Activated CD4-positive, alpha-beta memory T cell treated with anti-CD3 and anti-CD28 coated beads, Interleukin-2, amount 10 ng/mL, durations not matched to agents 7 days and 5 days (primary cell): Measurements from ENCODE around the gene OR1K1. TPM values are rescaled to one million over a fixed set of nuclear protein-coding genes. Genes with fewer than 3 reads are reported as not detected.

Experiments
- CTCF ChIA-PET: fragments of 350-600 bp; sonication (Branson Sonifier 250); formaldehyde crosslinking; loops from one replicate; lab custom pipeline; 2021; ENCODE audit warnings: antibody characterized with exemption, inconsistent platforms; lab: Charles Lee
- POLR2A ChIA-PET: fragments of 350-600 bp; sonication (Branson Sonifier 250); formaldehyde crosslinking; loops from one replicate; lab custom pipeline; 2021; ENCODE audit warnings: antibody characterized with exemption; lab: Charles Lee
- DNase-seq: peaks from one replicate; pipeline ENCODE4 v3.0.0-alpha.2; 2020
- H3K27ac Mint-ChIP-seq: one replicate; pipeline ENCODE4 v1.8.0; 2021; ENCODE audit warnings: mild to moderate bottlenecking, mixed read lengths
- H3K27me3 Mint-ChIP-seq: one replicate; pipeline ENCODE4 v1.8.0; 2021; ENCODE audit warnings: mixed read lengths
- H3K36me3 Mint-ChIP-seq: one replicate; pipeline ENCODE4 v1.8.0; 2021; ENCODE audit warnings: low read depth, mixed read lengths
- H3K4me1 Mint-ChIP-seq: one replicate; pipeline ENCODE4 v1.8.0; 2021; ENCODE audit warnings: mixed read lengths
- H3K4me3 Mint-ChIP-seq: one replicate; pipeline ENCODE4 v1.8.0; 2021; ENCODE audit warnings: mild to moderate bottlenecking, mixed read lengths
- H3K9me3 Mint-ChIP-seq: one replicate; pipeline ENCODE4 v1.8.0; 2021; ENCODE audit warnings: mixed read lengths
- total RNA-seq, 2 experiments: library from RNA; stranded (reverse); gene quantifications; one replicate each; pipeline ENCODE4 v1.2.3, GENCODE V29; 2021

The OR1K1 gene
- total RNA-seq, result not detected

- H3K4me1 Mint-ChIP-seq, result no peaks in the 10 kb centered on the region
- POLR2A ChIA-PET, result no interaction called here
- no peaks in the 10 kb centered on the region for H3K36me3 Mint-ChIP-seq
- H3K4me3 Mint-ChIP-seq, result no peak within 1 kb of the TSS
- H3K9me3 Mint-ChIP-seq, result no peaks in the 10 kb centered on the region
- no peak within 1 kb of the TSS for H3K27ac Mint-ChIP-seq
- CTCF ChIA-PET, result no interaction called here
- DNase-seq, result no peak
- no peaks in the 10 kb centered on the region for H3K27me3 Mint-ChIP-seq
Measured at GRCh38 chr9:122800066-122801060, at the start of gene OR1K1. Gene OR1K1 (plus strand): TSS chr9:122800123. CDS start chr9:122800123, 0 bp downstream.

- ChIA-PET CTCF (no interaction called here), POLR2A (no interaction called here)
- Mint-ChIP-seq H3K4me1 (no peaks in the 10 kb centered on the region), H3K4me3 (no peak overlapping the region), H3K27ac (no peak overlapping the region), H3K36me3 (no peaks in the 10 kb centered on the region), H3K27me3 (peaks cover 2% of the 10 kb centered on the region), H3K9me3 (peaks cover 9% of the 10 kb centered on the region)
- no peak for DNase-seq
Measured at GRCh38 chr9:122754825-122755224, 45.1 kb upstream of the OR1K1 start.

GRCh38 chr9:122767817-122768216 is 32.1 kb upstream of the OR1K1 start:
- Mint-ChIP-seq H3K27ac (no peak overlapping the region), H3K36me3 (no peaks in the 10 kb centered on the region), H3K9me3 (peaks cover 8% of the 10 kb centered on the region), H3K4me1 (no peaks in the 10 kb centered on the region), H3K4me3 (no peak overlapping the region), H3K27me3 (no peaks in the 10 kb centered on the region)
- no peak for DNase-seq
- ChIA-PET CTCF (no interaction called here), POLR2A (no interaction called here)

- Mint-ChIP-seq H3K36me3 (no peaks in the 10 kb centered on the region), H3K4me3 (no peak overlapping the region), H3K27me3 (no peaks in the 10 kb centered on the region), H3K9me3 (peaks cover 3% of the 10 kb centered on the region), H3K4me1 (no peaks in the 10 kb centered on the region), H3K27ac (no peak overlapping the region)
- ChIA-PET CTCF (no interaction called here), POLR2A (no interaction called here)
- no peak for DNase-seq
Measured at GRCh38 chr9:122777052-122777451, 22.9 kb upstream of the OR1K1 start.

- H3K9me3 Mint-ChIP-seq, result peaks cover 3% of the 10 kb centered on the region
- H3K36me3 Mint-ChIP-seq, result no peaks in the 10 kb centered on the region
- ChIA-PET POLR2A (no interaction called here), CTCF (no interaction called here)
- H3K27ac Mint-ChIP-seq, result no peak overlapping the region
- no peaks in the 10 kb centered on the region for H3K4me1 Mint-ChIP-seq
- no peaks in the 10 kb centered on the region for H3K27me3 Mint-ChIP-seq
- no peak overlapping the region for H3K4me3 Mint-ChIP-seq
- DNase-seq, result no peak
Measured at GRCh38 chr9:122777935-122778627, 21.8 kb upstream of the OR1K1 start.

GRCh38 chr9:122779181-122779580 is 20.7 kb upstream of the OR1K1 start:
- DNase-seq, result no peak
- ChIA-PET CTCF (no interaction called here), POLR2A (interaction anchor here (0.6 kb wide), 1 partner anchor 9 kb away, joined by 3 read pairs; no protein-coding TSS in a partner anchor)
- Mint-ChIP-seq H3K9me3 (no peaks in the 10 kb centered on the region), H3K36me3 (no peaks in the 10 kb centered on the region), H3K27me3 (no peaks in the 10 kb centered on the region), H3K27ac (no peak overlapping the region), H3K4me1 (no peaks in the 10 kb centered on the region), H3K4me3 (no peak overlapping the region)

- ChIA-PET POLR2A (no interaction called here), CTCF (no interaction called here)
- no peak for DNase-seq
- Mint-ChIP-seq H3K27me3 (no peaks in the 10 kb centered on the region), H3K4me1 (no peaks in the 10 kb centered on the region), H3K36me3 (no peaks in the 10 kb centered on the region), H3K9me3 (no peaks in the 10 kb centered on the region), H3K4me3 (no peak overlapping the region), H3K27ac (no peak overlapping the region)
Measured at GRCh38 chr9:122780026-122780425, 19.9 kb upstream of the OR1K1 start.

GRCh38 chr9:122781671-122782070 is 18.3 kb upstream of the OR1K1 start:
- Mint-ChIP-seq H3K27ac (no peak overlapping the region), H3K36me3 (no peaks in the 10 kb centered on the region), H3K9me3 (no peaks in the 10 kb centered on the region), H3K4me1 (no peaks in the 10 kb centered on the region), H3K27me3 (no peaks in the 10 kb centered on the region), H3K4me3 (no peak overlapping the region)
- no peak for DNase-seq
- POLR2A ChIA-PET, result interaction anchor here (0.6 kb wide), 1 partner anchor 327 kb away, joined by 4 read pairs; no protein-coding TSS in a partner anchor
- CTCF ChIA-PET, result no interaction called here

GRCh38 chr9:122785269-122785668 is 14.7 kb upstream of the OR1K1 start:
- H3K27me3 Mint-ChIP-seq, result no peaks in the 10 kb centered on the region
- H3K27ac Mint-ChIP-seq, result no peak overlapping the region
- no peak for DNase-seq
- H3K36me3 Mint-ChIP-seq, result no peaks in the 10 kb centered on the region
- ChIA-PET CTCF (no interaction called here), POLR2A (no interaction called here)
- H3K9me3 Mint-ChIP-seq, result no peaks in the 10 kb centered on the region
- H3K4me1 Mint-ChIP-seq, result no peaks in the 10 kb centered on the region
- H3K4me3 Mint-ChIP-seq, result no peak overlapping the region

- CTCF ChIA-PET, result no interaction called here
- Mint-ChIP-seq H3K27me3 (no peaks in the 10 kb centered on the region), H3K9me3 (no peaks in the 10 kb centered on the region), H3K4me3 (no peak overlapping the region), H3K36me3 (no peaks in the 10 kb centered on the region), H3K4me1 (no peaks in the 10 kb centered on the region), H3K27ac (no peak overlapping the region)
- POLR2A ChIA-PET, result no interaction called here
- DNase-seq, result no peak
Measured at GRCh38 chr9:122786338-122786737, 13.6 kb upstream of the OR1K1 start.

GRCh38 chr9:122788831-122789230 is 11.1 kb upstream of the OR1K1 start, which contains the start of gene OR5C1:
Gene OR5C1 (plus strand): TSS chr9:122788933. CDS start chr9:122788933, 0 bp downstream.
- Mint-ChIP-seq H3K27me3 (no peaks in the 10 kb centered on the region), H3K36me3 (no peaks in the 10 kb centered on the region), H3K9me3 (no peaks in the 10 kb centered on the region), H3K27ac (no peak within 1 kb of the TSS), H3K4me1 (no peaks in the 10 kb centered on the region), H3K4me3 (no peak within 1 kb of the TSS)
- no peak for DNase-seq
- ChIA-PET CTCF (no interaction called here), POLR2A (no interaction called here)

- ChIA-PET CTCF (no interaction called here), POLR2A (interaction anchor here (0.5 kb wide), 1 partner anchor 291 kb away, joined by 3 read pairs; no protein-coding TSS in a partner anchor)
- Mint-ChIP-seq H3K27ac (no peak overlapping the region), H3K9me3 (peaks cover 2% of the 10 kb centered on the region), H3K4me1 (no peaks in the 10 kb centered on the region), H3K36me3 (no peaks in the 10 kb centered on the region), H3K4me3 (no peak overlapping the region), H3K27me3 (no peaks in the 10 kb centered on the region)
- DNase-seq, result no peak
Measured at GRCh38 chr9:122789256-122790046, 10.5 kb upstream of the OR1K1 start.
